Lower leg skin (tissue), 3 donors: ENCODE results near the gene FTSJ3.

Experiments used
- CTCF ChIP-seq, 3 donors: fragments of 450-650 bp; IDR thresholded peaks; one replicate each; pipeline ENCODE4 v1.5.1; 2016; ENCODE audit warnings: antibody characterized with exemption in 3 of 3, mild to moderate bottlenecking in 3 of 3, moderate library complexity in 2 of 3
- POLR2A ChIP-seq, 2 donors: fragments of 450-650 bp; IDR thresholded peaks; one replicate each; pipeline ENCODE4 v1.6.1; 2016 to 2017; ENCODE audit warnings: antibody characterized with exemption in 2 of 2, mild to moderate bottlenecking in 1 of 2, moderate library complexity in 1 of 2

DNA sequence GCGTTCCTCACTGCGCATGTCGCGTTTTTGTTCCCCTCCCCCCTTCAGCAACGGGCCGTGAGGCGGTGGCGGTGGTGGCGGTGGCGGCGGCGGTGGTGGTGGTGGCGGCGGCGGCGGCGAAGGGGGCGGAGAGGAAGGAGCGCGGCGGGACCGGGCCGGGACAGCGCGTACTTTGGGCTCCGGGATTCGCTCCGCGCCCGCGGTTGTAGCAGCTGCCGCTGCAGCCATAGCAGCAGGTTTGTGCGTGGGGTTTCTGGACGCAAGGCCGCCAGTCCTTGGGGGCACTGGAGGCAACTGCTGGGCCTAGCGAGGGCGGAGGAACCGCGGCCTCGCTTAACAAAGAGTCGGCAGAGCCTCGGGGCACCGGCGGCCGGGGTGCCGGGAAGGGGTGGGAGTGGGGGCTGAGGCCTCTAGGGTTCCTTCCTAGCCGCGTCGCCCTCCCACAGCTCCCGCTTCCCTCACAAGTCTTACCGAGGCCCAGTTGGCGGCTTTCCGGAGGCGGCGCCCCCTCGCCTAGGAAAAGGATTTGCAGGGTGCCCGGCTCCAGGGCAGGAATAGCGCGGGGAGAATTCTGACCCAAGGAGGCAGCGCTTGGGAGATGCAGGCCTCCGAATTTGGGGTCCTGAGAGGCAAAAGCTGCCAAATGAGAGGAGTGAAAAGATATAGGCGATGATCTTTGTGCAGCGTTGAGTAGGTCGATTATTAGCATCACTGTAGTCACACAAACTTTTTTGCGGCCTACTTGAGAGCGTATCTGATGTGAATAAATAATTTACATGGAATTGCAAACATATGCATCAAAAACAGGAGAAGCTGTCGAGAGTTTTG is 53.1 kb downstream of the FTSJ3 start, which contains the start of gene DDX42:
- TF ChIP-seq CTCF (IDR thresholded peaks at IDR 0.05) (no peak), POLR2A (IDR thresholded peaks at IDR 0.05) (no peak)
